ENCODE results near the gene CSH2.
"Not testable (repeated sequence)": the region's sequence is repeated elsewhere in the genome, so short reads cannot be mapped to it uniquely, and the experiment has no call there.

CSH2 gene

DNA sequence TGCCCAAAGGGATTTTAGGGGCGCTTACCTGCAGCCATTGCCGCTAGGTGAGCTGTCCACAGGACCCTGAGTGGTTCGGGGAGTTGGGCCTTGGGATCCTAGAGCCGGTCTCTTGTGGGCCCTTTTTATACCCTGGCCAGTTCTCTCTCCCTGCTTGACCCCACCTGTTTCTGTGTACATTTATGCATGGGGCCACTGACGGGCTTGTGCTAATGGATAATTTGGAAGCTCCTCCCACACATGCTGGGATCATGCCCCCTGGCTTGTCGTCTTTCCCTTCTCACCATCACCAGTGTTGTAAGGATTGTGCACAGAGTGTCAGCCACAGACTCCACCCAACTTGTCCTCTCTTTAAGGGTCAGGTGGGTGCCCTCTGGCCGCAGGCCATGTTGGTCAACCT lies at the start of gene CSH2:
Gene CSH2 (minus strand): TSS at position 101 of the 400 bp plus-strand sequence. CDS start 63 bp downstream, at position 38.
- not testable (repeated sequence) for DNase-seq (ENCODE audit: low read depth, low spot score); H3K4me1 ChIP-seq (ENCODE audit: control insufficient read depth, insufficient read depth, low read length); H3K27ac ChIP-seq (ENCODE audit: low read length); H3K9me3 ChIP-seq (ENCODE audit: control insufficient read depth, insufficient read depth, low read length); H3K27me3 ChIP-seq (ENCODE audit: control insufficient read depth, insufficient read depth, low read length); H3K4me3 ChIP-seq (ENCODE audit: low read length); H3K36me3 ChIP-seq (ENCODE audit: control insufficient read depth, insufficient read depth, low read length)
- WGBS (ENCODE audit: insufficient coverage, insufficient read length), result no CpG with 5 or more reads among the region's 7 CpGs

DNA sequence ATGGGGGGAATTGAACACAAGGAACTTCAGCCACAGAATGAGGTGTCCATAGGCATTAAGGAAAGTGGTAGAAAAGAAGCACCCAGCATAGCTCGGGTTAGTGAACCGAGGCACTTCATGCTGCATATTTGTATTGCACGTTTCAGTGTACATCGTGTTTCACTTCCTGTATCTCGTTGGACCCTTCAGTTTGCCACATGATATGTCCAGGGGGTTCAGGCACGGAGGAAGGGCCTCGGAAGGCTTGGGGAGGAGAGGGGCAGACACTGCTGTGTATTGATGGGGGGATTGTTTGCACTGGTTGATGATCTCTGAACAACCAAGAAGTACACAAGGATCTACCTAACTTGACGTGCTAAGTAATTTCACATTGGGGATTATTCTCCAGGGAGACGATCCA lies 48.9 kb upstream of the CSH2 start:
- not testable (repeated sequence) for H3K9me3 ChIP-seq (ENCODE audit: control insufficient read depth, insufficient read depth, low read length); H3K4me1 ChIP-seq (ENCODE audit: control insufficient read depth, insufficient read depth, low read length); H3K27me3 ChIP-seq (ENCODE audit: control insufficient read depth, insufficient read depth, low read length); H3K4me3 ChIP-seq (ENCODE audit: low read length); H3K27ac ChIP-seq (ENCODE audit: low read length); H3K36me3 ChIP-seq (ENCODE audit: control insufficient read depth, insufficient read depth, low read length); DNase-seq (ENCODE audit: low read depth, low spot score)
- WGBS (ENCODE audit: insufficient coverage, insufficient read length), result no CpG with 5 or more reads among the region's 9 CpGs

DNA sequence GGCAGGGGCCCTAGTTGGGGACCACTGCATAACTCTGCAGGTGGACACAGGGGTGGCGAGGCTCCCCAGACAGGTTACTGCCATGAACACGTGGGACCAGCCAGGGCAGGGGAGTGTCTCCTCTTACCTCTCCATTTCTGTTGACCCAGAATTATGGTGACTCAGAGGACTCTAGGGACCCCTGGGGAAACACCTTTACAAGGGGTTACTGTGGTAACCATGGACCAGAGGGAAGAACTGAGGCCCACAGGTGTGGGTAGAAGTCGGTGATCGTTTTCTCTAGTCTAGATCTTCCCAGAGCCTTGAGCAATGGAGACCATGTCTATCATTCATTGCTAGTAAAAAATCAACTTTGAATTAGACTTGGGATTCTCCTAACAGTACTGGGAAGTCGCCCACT lies 47.3 kb upstream of the CSH2 start:
- not testable (repeated sequence) for H3K27me3 ChIP-seq (ENCODE audit: control insufficient read depth, insufficient read depth, low read length); H3K9me3 ChIP-seq (ENCODE audit: control insufficient read depth, insufficient read depth, low read length); DNase-seq (ENCODE audit: low read depth, low spot score); H3K36me3 ChIP-seq (ENCODE audit: control insufficient read depth, insufficient read depth, low read length); H3K4me1 ChIP-seq (ENCODE audit: control insufficient read depth, insufficient read depth, low read length); H3K4me3 ChIP-seq (ENCODE audit: low read length); H3K27ac ChIP-seq (ENCODE audit: low read length)
- no CpG with 5 or more reads among the region's 5 CpGs for WGBS (ENCODE audit: insufficient coverage, insufficient read length)

DNA sequence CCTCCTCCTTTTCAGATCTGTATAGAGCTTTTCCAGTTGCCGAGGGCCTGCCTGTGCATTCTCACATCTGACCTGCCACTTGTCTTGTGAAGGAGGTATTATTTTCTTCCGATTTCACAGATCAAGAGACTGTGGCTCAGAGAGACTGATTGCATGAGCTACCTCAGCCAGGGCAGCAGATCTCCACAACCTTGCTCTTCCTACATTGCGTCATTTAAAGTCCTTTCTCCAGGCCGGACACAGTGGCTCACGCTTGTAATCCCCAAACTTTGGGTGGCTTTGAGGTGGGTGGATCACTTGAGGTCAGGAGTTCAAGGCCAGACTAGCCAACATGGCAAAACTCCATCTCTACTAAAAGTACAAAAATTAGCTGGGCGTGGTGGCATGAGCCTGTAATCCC lies 46.6 kb upstream of the CSH2 start:
- DNase-seq (ENCODE audit: low read depth, low spot score); H3K36me3 ChIP-seq (ENCODE audit: control insufficient read depth, insufficient read depth, low read length); H3K4me3 ChIP-seq (ENCODE audit: low read length); H3K9me3 ChIP-seq (ENCODE audit: control insufficient read depth, insufficient read depth, low read length); H3K4me1 ChIP-seq (ENCODE audit: control insufficient read depth, insufficient read depth, low read length); H3K27me3 ChIP-seq (ENCODE audit: control insufficient read depth, insufficient read depth, low read length); H3K27ac ChIP-seq (ENCODE audit: low read length): not testable (repeated sequence)
- WGBS (ENCODE audit: insufficient coverage, insufficient read length), result no CpG with 5 or more reads among the region's 6 CpGs

DNA sequence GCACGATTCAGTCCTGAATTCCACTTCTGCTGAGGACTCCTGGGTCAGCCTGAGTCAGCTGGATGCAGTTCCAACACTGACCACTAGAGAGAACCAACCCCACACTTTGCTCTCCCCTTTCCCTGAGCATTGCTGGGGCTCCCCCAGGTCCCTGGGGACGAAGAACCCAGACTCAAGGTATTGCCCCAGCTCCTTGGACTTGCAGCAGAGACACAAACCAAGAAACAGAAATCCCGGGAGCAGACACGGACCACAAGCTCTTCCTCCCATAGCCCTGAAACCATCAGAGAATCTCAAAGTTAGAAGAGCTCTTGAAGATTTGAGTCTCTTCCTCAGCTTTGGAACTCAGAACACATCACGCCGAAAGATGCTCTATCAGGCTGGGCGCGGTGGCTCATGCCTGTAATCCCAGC lies 45.8 kb upstream of the CSH2 start:
- Histone ChIP-seq H3K9me3 (ENCODE audit: control insufficient read depth, insufficient read depth, low read length) (no peaks in the 10 kb centered on the region), H3K36me3 (ENCODE audit: control insufficient read depth, insufficient read depth, low read length) (no peaks in the 10 kb centered on the region), H3K4me3 (ENCODE audit: low read length) (no peak overlapping the region), H3K27ac (ENCODE audit: low read length) (no peak overlapping the region), H3K27me3 (ENCODE audit: control insufficient read depth, insufficient read depth, low read length) (no peaks in the 10 kb centered on the region), H3K4me1 (ENCODE audit: control insufficient read depth, insufficient read depth, low read length) (no peaks in the 10 kb centered on the region)
- no peak for DNase-seq (ENCODE audit: low read depth, low spot score)
- WGBS (ENCODE audit: insufficient coverage, insufficient read length), result no CpG with 5 or more reads among the region's 8 CpGs

DNA sequence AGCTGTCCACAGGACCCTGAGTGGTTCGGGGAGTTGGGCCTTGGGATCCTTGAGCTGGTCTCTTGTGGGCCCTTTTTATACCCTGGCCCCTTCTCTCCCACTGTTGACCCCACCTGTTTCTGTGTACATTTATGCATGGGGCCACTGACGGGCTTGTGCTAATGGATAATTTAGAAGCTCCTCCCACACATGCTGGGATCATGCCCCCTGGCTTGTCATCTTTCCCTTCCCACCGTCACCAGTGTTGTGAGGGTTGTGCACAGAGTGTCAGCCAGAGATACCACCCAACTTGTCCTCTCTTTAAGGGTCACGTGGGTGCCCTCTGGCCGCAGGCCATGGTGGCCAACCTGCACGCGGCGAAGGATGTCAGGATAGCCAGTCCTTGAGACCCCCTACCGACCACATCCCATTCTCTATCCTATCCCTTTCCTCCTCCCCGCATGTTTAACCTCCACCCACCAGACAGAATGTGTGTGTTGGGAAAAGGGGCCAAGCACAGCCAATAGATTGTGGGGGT lies 45.4 kb upstream of the CSH2 start, which contains the start of gene GH1:
Gene GH1 (minus strand): TSS at position 51 of the 517 bp plus-strand sequence. CDS start 63 bp downstream, outside the sequence.
- not testable (repeated sequence) for H3K4me1 ChIP-seq (ENCODE audit: control insufficient read depth, insufficient read depth, low read length)

DNA sequence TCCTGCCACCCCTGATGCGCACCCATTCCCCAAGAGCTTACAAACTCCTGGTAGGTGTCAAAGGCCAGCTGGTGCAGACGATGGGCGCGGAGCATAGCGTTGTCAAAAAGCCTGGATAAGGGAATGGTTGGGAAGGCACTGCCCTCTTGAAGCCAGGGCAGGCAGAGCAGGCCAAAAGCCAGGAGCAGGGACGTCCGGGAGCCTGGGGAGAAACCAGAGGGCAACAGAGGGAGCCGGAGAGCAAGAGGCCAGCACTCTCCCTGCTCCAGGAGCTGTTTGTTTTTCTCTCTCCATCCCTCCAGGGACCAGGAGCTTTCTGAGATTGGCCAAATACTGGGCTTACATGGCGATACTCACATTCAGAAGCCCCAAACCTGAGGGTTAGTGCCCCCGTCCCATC lies 44.8 kb upstream of the CSH2 start:
- Histone ChIP-seq H3K9me3 (ENCODE audit: control insufficient read depth, insufficient read depth, low read length) (no peaks in the 10 kb centered on the region), H3K27ac (ENCODE audit: low read length) (no peak overlapping the region), H3K27me3 (ENCODE audit: control insufficient read depth, insufficient read depth, low read length) (no peaks in the 10 kb centered on the region), H3K4me1 (ENCODE audit: control insufficient read depth, insufficient read depth, low read length) (no peaks in the 10 kb centered on the region), H3K4me3 (ENCODE audit: low read length) (no peak overlapping the region), H3K36me3 (ENCODE audit: control insufficient read depth, insufficient read depth, low read length) (no peaks in the 10 kb centered on the region)
- WGBS (ENCODE audit: insufficient coverage, insufficient read length), result no CpG with 5 or more reads among the region's 10 CpGs
- DNase-seq (ENCODE audit: low read depth, low spot score), result no peak

More for the DNA sequence above, 45.4 kb upstream of the CSH2 start, which contains the start of gene GH1:
- not testable (repeated sequence) for H3K27ac ChIP-seq (ENCODE audit: low read length); H3K36me3 ChIP-seq (ENCODE audit: control insufficient read depth, insufficient read depth, low read length); H3K4me3 ChIP-seq (ENCODE audit: low read length); H3K27me3 ChIP-seq (ENCODE audit: control insufficient read depth, insufficient read depth, low read length); DNase-seq (ENCODE audit: low read depth, low spot score); H3K9me3 ChIP-seq (ENCODE audit: control insufficient read depth, insufficient read depth, low read length)
- no CpG with 5 or more reads among the region's 10 CpGs for WGBS (ENCODE audit: insufficient coverage, insufficient read length)

DNA sequence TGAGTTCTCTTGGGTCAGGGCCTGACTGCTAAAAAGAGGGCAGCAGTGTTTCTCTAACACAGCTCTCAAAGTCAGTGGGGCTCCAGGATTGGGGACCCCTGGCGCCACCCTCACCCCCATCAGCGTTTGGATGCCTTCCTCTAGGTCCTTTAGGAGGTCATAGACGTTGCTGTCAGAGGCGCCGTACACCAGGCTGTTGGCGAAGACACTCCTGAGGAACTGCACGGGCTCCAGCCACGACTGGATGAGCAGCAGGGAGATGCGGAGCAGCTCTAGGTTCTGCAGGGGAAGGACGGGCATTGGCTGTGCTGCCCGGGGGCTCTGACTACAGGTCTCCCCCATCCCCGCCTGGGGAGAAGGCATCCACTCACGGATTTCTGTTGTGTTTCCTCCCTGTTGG lies 44.2 kb upstream of the CSH2 start:
- Histone ChIP-seq H3K27me3 (ENCODE audit: control insufficient read depth, insufficient read depth, low read length) (no peaks in the 10 kb centered on the region), H3K9me3 (ENCODE audit: control insufficient read depth, insufficient read depth, low read length) (no peaks in the 10 kb centered on the region), H3K36me3 (ENCODE audit: control insufficient read depth, insufficient read depth, low read length) (no peaks in the 10 kb centered on the region), H3K27ac (ENCODE audit: low read length) (no peak overlapping the region), H3K4me3 (ENCODE audit: low read length) (no peak overlapping the region), H3K4me1 (ENCODE audit: control insufficient read depth, insufficient read depth, low read length) (no peaks in the 10 kb centered on the region)
- no peak for DNase-seq (ENCODE audit: low read depth, low spot score)
- no CpG with 5 or more reads among the region's 13 CpGs for WGBS (ENCODE audit: insufficient coverage, insufficient read length)

DNA sequence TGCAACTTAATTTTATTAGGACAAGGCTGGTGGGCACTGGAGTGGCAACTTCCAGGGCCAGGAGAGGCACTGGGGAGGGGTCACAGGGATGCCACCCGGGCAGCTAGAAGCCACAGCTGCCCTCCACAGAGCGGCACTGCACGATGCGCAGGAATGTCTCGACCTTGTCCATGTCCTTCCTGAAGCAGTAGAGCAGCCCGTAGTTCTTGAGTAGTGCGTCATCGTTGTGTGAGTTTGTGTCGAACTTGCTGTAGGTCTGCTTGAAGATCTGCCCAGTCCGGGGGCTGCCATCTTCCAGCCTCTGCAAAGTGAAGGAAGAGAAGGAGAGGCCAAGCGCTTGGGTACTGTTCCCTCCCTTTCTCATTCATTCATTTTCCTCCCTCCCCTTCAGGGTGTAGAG lies 43.7 kb upstream of the CSH2 start:
- H3K4me1 ChIP-seq (ENCODE audit: control insufficient read depth, insufficient read depth, low read length), result not testable (repeated sequence)
- no CpG with 5 or more reads among the region's 11 CpGs for WGBS (ENCODE audit: insufficient coverage, insufficient read length)

DNA sequence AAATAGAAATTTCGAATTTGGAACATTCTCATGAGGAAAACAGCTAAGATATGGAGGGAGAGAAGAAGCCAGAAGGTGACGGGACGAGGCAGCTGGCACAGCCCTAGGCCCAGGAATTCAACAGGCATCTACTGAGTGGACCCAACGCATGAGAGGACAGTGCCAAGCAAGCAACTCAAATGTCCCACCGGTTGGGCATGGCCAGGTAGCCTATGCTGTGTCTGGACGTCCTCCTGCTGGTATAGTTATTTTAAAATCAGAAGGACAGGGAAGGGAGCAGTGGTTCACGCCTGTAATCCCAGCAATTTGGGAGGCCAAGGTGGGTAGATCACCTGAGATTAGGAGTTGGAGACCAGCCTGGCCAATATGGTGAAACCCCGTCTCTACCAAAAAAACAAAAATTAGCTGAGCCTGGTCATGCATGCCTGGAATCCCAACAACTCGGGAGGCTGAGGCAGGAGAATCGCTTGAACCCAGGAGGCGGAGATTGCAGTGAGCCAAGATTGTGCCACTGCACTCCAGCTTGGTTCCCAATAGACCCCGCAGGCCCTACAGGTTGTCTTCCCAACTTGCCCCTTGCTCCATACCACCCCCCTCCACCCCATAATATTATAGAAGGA lies 43.2 kb upstream of the CSH2 start:
- no peak for DNase-seq (ENCODE audit: low read depth, low spot score)
- H3K36me3 ChIP-seq (ENCODE audit: control insufficient read depth, insufficient read depth, low read length), result no peaks in the 10 kb centered on the region
- H3K4me1 ChIP-seq (ENCODE audit: control insufficient read depth, insufficient read depth, low read length), result no peaks in the 10 kb centered on the region
- H3K4me3 ChIP-seq (ENCODE audit: low read length), result no peak overlapping the region
- H3K9me3 ChIP-seq (ENCODE audit: control insufficient read depth, insufficient read depth, low read length), result no peaks in the 10 kb centered on the region
- H3K27ac ChIP-seq (ENCODE audit: low read length), result no peak overlapping the region
- WGBS (ENCODE audit: insufficient coverage, insufficient read length), result no CpG with 5 or more reads among the region's 12 CpGs
- no peaks in the 10 kb centered on the region for H3K27me3 ChIP-seq (ENCODE audit: control insufficient read depth, insufficient read depth, low read length)

More for the DNA sequence above, 43.7 kb upstream of the CSH2 start:
- H3K27me3 ChIP-seq (ENCODE audit: control insufficient read depth, insufficient read depth, low read length); H3K9me3 ChIP-seq (ENCODE audit: control insufficient read depth, insufficient read depth, low read length); DNase-seq (ENCODE audit: low read depth, low spot score); H3K36me3 ChIP-seq (ENCODE audit: control insufficient read depth, insufficient read depth, low read length); H3K4me3 ChIP-seq (ENCODE audit: low read length); H3K27ac ChIP-seq (ENCODE audit: low read length): not testable (repeated sequence)

DNA sequence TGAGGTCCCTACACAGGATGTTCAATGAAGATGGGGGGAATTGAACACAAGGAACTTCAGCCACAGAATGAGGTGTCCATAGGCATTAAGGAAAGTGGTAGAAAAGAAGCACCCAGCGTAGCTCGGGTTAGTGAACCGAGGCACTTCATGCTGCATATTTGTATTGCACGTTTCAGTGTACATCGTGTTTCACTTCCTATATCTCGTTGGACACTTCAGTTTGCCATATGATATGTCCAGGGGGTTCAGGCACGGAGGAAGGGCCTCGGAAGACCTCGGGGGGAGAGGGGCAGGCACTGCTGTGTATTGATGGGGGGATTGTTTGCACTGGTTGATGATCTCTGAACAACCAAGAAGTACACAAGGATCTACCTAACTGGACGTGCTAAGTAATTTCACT lies 42.3 kb upstream of the CSH2 start:
- H3K27ac ChIP-seq (ENCODE audit: low read length); H3K4me3 ChIP-seq (ENCODE audit: low read length); H3K27me3 ChIP-seq (ENCODE audit: control insufficient read depth, insufficient read depth, low read length); DNase-seq (ENCODE audit: low read depth, low spot score); H3K9me3 ChIP-seq (ENCODE audit: control insufficient read depth, insufficient read depth, low read length); H3K4me1 ChIP-seq (ENCODE audit: control insufficient read depth, insufficient read depth, low read length); H3K36me3 ChIP-seq (ENCODE audit: control insufficient read depth, insufficient read depth, low read length): not testable (repeated sequence)
- WGBS (ENCODE audit: insufficient coverage, insufficient read length), result no CpG with 5 or more reads among the region's 10 CpGs

Measured in iPS DF 6.9 (cell line).